ENCODE data around the gene PALM3. TPM values are rescaled to one million over a fixed set of nuclear protein-coding genes. Genes with fewer than 3 reads are reported as not detected.

PALM3 gene
- total RNA-seq, 1 donor from 2014 or later = 0.10 TPM

Other genes starting within 250 kb of the PALM3 start
- gene NANOS3, start 184.9 kb downstream of the PALM3 start, total RNA-seq = not detected
- gene BRME1, start 156.0 kb downstream of the PALM3 start, total RNA-seq = 2.6 TPM
- gene CC2D1A, start 155.9 kb downstream of the PALM3 start, total RNA-seq = 7.4 TPM
- gene PODNL1, start 123.7 kb downstream of the PALM3 start, total RNA-seq = 0.20 TPM
- gene DCAF15, start 109.6 kb downstream of the PALM3 start, total RNA-seq = 13.5 TPM
- gene RFX1, start 55.8 kb downstream of the PALM3 start, total RNA-seq = 3.9 TPM
- gene RLN3, start 33.9 kb downstream of the PALM3 start, total RNA-seq = not detected
- gene IL27RA, start 30.3 kb downstream of the PALM3 start, total RNA-seq = 4.7 TPM
- gene MISP3, start 10.7 kb upstream of the PALM3 start, total RNA-seq = 0.89 TPM
- not detected for gene C19orf67, start 23.7 kb upstream of the PALM3 start, total RNA-seq
- gene SAMD1, start 28.7 kb upstream of the PALM3 start, total RNA-seq = 18.1 TPM
- 35.0 TPM for gene PRKACA, start 55.7 kb upstream of the PALM3 start, total RNA-seq
- gene ASF1B, start 74.5 kb upstream of the PALM3 start, total RNA-seq = 3.6 TPM
- gene ADGRL1, start 144.1 kb upstream of the PALM3 start, total RNA-seq = 22.6 TPM

Data from skin of body (tissue), 1 donor.